Measurements from ENCODE around the gene EBI3.
A peak's percentile ranks its signal among the peaks of the same experiment; 100 is the strongest.
"Not testable (repeated sequence)": the region's sequence is repeated elsewhere in the genome, so short reads cannot be mapped to it uniquely, and the experiment has no call there.

Gene EBI3

GRCh38 chr19:4200940-4201542 lies 28.3 kb upstream of the EBI3 start:
- no peak for DNase-seq (ENCODE audit: low spot score)

DNA sequence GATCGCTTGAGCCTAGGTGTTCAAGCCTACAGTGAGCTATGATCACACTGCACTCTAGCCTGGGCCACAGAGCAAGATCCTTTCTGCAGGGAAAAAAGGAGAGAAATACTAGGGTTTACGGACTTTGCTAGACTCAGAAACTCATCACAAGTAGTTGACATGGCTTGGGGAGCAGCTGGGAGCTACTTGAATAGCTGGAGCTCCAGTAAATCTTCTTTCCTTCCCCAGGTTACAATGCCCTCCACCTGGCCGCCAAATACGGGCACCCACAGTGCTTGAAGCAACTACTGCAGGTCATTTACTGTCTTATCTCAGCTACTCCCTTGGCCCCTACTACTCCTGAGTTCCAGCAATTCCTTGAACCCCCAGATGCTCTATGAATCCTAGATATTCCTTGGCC lies 27.5 kb upstream of the EBI3 start:
- no peak for DNase-seq (ENCODE audit: low spot score)

- DNase-seq (ENCODE audit: low spot score): peak; percentile 70
These were observed 22.4 kb upstream of the EBI3 start for GRCh38 chr19:4206818-4207484.

DNA sequence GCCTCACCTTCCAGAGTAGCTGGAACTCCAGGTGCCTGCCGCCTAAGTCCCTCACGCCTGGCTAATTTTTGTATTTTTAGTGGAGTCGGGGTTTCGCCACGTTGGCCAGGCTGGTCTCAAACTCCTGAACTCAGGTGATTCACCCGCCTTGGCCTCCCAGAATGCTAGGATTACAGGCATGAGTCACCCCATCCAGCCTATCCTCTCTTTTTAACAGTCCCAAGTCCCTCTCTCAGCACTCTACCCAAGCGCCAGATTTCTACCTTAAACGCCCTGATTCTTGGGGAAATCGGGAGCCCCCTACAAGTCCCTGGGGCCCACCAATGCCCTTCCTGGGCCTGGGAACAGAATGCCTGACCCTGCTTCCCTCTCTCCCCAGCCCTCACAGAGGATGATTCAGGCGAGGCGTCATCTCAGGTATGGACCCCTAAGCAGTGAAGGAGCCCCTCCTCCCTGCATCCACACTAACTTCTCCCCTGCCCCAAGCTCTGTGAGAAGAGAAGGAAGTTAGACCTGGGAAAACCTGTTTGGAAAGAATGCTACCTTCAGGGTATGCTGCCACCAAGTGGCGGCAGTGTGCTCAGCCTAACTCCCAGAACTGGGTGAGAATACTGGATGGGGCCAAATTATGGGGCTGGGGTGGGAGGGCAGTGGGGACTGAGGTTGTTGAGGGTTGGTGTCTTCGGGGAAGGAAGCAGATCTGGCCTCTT lies 20.8 kb upstream of the EBI3 start:
- peak; percentile 55 for DNase-seq (ENCODE audit: low spot score)

DNA sequence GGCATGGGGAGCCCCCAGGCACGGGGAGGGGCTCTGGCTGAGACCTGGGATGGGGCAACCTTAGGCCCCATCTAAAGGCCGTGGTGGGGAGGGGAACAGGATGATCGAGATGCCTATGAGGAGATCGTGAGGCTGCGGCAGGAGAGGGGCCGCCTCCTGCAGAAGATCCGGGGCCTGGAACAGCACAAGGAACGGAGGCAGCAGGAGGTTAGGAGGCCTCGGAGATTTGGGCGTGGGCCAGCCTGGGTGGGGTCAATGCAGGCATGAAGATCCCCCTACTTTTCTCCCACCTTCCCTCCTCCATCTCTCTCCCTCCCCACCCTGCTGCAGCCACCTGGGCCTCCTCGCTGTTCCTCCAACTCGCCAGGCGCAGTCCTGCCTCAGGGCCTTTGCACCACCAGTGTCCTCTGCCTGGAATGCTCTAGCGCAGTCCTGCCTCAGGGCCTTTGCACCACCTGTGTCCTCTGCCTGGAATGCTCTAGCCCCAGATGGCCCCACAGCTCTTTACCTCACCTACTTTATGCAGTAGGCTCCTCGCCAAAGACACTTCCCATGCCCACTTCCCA lies 19.1 kb upstream of the EBI3 start:
- DNase-seq (ENCODE audit: low spot score): no peak

GRCh38 chr19:4213116-4213515 lies 16.2 kb upstream of the EBI3 start:
- DNase-seq (ENCODE audit: low spot score): no peak

- no peak for DNase-seq (ENCODE audit: low spot score)
These were observed 13.5 kb upstream of the EBI3 start for GRCh38 chr19:4215807-4216206.

GRCh38 chr19:4216846-4217245 lies 12.5 kb upstream of the EBI3 start:
- no peak for DNase-seq (ENCODE audit: low spot score)

DNA sequence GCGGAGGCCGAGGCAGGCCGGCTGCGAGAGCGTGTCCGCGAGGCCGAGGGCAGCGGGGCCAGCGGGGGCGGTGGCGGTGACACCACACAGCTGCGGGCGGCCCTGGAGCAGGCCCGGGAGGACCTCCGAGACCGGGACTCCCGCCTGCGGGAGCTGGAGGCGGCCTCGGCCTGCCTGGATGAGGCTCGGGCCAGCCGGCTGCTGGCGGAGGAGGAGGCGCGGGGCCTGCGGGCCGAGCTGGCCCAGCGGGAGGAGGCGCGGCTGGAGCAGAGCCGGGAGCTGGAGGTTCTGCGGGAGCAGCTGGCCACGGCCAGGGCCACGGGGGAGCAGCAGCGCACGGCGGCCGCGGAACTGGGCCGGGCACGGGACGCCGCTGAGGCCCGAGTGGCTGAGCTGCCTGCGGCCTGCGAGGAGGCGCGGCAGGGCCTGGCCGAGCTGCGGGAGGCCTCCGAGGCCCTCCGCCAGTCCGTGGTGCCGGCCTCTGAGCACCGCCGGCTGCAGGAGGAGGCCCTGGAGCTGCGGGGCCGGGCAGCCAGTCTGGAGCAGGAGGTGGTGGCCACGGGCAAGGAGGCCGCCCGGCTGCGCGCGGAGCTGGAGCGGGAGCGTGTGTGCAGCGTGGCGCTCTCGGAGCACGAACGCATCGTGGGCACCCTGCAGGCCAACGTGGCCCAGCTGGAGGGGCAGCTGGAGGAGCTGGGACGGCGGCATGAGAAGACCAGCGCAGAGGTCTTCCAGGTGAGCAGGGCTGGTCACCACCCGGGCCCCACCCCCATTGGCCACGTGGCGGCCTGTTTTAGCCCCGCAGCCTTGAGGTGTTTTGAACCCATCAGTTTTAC lies 11.7 kb upstream of the EBI3 start:
- no peak for DNase-seq (ENCODE audit: low spot score)

DNA sequence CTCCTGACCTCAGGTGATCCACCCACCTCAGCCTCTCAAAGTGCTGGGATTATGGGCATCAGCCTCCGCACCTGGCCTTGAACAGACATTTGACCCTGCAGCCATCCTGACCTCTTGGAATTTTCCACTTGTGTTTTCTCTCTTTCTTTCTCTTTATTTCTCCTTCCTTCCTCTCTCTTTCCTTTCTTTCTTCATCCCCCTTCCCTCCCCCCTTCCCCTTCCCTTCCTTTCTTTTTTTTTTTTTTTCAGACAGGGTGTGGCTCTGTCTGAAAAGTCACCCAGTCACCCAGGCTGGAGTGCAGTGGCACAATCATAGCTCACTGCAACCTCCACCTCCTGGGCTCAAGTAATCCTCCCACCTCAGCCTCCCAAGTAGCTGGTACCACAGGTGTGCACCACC lies 10.8 kb upstream of the EBI3 start:
- DNase-seq (ENCODE audit: low spot score): not testable (repeated sequence)

DNA sequence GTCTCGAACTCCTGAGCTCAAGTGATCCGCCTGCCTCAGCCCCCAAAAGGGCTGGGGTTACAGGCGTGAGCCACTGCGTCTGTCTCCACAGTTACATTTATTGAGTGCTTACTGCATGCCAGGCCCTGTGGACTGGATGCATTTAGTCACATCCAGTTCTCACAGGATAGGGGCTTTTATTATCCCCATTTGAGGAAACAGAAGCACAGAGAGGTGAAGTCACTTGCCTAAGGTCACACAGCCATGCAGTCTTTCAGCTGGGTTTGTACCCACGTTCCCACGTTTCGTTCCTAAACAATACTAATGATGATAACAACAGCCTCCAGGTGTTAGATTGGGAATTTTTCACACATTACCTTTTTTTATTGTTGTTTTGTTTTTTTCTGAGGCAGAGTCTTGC lies 9.1 kb upstream of the EBI3 start:
- DNase-seq (ENCODE audit: low spot score): no peak

DNA sequence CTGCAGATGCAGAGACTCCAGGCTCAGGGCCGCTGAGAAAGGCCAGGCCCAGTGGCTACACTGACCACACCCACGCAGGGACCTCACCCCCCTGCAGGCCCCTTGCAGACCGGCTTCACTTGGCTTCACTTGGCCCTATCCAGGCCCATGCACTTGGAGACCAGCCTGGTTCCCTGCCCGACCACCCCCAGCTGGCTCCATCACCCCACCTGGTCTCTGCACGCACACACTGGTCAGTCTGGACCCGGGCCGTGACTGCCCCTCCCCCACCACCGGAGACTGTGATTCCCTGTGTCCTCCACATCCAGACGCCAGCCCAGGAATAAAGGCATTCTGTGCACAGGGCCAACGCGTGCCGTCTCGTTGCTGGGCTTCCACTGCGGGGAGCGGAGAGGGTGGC lies 4.9 kb upstream of the EBI3 start:
- no peak for DNase-seq (ENCODE audit: low spot score)

DNA sequence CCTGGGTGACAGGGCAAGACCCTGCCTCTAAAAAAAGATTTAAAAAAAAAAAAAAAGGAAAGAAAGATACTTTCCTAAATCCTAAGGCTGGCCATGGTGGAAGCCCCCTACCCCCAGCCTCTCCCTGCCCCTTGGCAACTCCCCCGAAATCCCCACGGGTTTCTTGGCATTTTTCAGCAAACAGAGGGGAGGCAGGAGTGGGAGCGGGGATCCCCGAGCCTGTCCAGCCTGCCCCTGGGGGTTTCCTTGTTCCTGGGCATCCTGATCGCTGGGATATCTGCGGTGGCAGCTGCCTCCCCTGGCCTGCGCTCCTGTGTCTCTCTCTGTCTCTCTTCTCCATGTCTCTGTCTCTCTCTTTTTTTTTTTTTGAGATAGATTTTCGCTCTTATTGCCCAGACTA lies 3.4 kb upstream of the EBI3 start:
- DNase-seq (ENCODE audit: low spot score): no peak

DNA sequence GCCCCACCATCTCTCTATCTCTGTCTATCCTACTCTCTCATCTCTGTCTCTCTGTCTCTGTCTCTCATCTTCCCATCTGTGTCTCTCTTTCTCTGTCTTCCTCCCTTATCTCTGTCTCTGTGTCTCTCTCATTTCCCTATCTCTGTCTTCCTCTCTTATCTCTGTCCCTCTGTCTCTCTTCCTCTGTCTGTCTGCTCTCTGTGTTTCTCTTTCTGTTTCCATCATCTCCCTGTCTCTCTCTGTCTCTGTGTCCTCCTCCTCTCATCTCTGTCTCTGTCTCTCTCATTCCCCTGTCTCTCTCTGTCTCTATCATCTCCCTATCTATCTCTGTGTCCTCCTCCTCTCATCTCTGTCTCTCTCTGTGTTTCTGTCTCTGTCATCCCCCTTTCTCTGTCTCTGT lies 1.6 kb upstream of the EBI3 start:
- DNase-seq (ENCODE audit: low spot score): no peak

GRCh38 chr19:4228765-4229178 lies 551 bp upstream of the EBI3 start:
- no peak for DNase-seq (ENCODE audit: low spot score)

- DNase-seq (ENCODE audit: low spot score): not testable (repeated sequence)
These were observed 914 bp downstream of the EBI3 start for GRCh38 chr19:4230237-4230636.

- DNase-seq (ENCODE audit: low spot score): not testable (repeated sequence)
These were observed 2.2 kb downstream of the EBI3 start for GRCh38 chr19:4231521-4231920.

DNA sequence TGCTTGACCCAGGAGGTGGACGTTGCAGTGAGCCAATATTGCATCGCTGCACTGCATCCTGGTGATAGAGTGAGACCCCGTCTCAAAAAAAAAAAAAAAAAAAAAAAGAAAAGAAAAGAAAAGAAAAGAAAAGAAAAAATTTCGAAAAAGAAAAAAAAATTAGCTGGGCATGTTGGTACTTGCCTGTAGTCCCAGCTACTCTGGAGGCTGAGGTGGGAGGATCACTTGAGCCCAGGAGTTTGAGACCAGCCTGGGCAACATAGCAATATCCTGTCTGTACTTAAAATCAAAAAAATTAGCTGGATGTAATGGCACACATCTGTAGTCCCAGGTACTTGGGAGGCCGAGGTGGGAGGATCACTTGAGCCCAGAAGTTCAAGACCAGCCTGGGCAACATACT lies 2.8 kb downstream of the EBI3 start:
- DNase-seq (ENCODE audit: low spot score): not testable (repeated sequence)

DNA sequence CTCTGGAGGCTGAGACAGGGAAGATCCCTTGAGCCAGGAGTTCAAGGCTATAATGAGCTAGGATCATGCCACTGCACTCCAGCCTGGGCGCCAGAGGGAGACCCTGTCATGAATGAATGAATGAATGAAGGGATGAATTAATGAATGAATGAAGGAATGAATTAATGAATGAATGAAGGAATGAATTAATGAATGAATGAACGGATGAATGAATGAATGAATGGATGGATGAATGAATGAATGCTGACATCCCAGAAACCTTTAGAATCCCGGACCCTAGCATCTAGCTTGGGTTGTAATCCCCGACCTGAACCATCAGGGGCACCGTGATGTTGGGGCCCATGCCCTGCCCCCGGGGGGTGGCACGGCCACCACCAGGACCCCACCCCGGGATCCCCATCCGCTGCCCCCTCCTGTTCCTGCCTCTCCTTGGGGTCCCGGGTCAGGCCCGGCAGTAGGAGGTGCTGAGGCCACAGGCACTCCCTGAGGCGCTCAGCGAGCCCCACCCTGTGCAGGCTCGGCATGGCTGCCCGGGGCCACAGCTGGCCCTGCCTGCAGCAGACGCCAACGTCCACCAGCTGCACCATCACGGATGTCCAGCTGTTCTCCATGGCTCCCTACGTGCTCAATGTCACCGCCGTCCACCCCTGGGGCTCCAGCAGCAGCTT lies 3.4 kb downstream of the EBI3 start:
- no peak for DNase-seq (ENCODE audit: low spot score)

DNA sequence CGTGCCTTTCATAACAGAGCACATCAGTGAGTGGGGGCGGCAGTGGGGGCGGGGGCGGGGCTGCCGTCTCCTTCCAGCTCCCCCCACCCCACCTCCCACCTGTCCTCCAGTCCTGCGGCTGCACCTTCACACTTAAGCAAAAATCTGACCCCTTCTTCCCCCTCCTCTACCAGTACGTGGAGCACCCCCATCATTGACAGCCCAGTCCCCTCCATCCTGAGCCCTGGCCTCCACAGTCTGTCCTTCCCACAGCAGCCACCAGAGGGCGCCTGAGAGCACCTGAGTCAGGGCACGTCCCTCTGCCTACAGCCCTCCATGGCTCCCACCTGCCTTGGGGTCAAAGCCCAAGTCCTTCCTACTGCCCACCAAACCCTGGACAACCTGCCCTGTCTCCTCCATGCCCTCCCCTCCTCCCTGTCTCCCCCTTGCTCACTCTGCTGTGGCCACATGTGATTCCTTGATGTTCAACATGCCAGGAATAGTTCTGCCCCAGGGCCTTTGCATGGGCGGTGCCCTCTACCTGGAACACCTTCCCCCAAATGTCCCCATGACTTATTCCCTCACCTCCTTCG lies 4.0 kb downstream of the EBI3 start:
- no peak for DNase-seq (ENCODE audit: low spot score)

GRCh38 chr19:4234142-4234861 lies 5.0 kb downstream of the EBI3 start:
- DNase-seq (ENCODE audit: low spot score): no peak

Data from hepatic stellate cell (primary cell).